Stimulated activated CD8-positive, alpha-beta memory T cell treated with anti-CD3 and anti-CD28 coated beads, Interleukin-4, amount 100 ng/mL, for 24 hours (primary cell): ENCODE data around the gene ENTREP3.

ENCODE experiments used
- DNase-seq: peaks from one replicate; pipeline ENCODE4 v3.0.0-alpha.2; 2020; ENCODE audit warnings: low read depth

ENTREP3 gene

DNA sequence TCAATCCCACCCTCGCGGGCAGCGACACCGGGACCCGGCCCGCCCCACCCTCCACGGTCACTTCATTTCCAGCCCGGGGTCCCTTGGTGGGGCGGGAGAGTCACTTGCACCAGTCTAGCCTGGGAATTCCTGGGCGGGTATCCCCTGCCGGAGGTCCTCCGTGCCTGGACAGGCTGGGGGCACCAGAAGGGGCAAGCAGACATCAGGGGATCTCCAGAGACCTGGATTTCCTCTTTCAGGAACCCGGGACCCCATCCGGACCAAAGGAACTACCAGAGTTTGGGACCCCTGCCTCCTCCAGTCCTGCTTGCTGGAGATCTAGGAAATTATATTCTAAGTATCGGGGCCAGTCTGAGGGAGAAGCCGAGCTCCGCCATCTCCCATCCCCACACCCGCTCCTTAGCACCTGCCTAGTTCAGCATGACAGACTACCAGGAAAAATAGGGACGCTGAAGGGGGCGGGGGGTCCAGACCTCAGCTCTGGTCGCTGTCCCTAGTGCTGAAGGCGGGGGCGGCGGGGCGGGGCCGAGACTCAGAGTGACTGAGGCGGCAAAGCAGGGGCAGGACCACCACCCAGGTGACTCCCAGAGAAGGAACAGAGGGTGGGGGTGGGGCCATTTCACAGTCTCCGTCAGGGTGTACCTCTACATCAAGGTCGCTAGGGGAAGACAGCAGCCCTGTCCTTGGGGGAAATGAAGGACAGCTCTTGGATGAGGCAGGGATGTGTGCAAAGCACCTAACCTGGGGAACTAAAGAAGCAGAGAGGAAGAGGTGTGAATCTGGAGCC, 22.8 kb upstream of the ENTREP3 start:
- DNase-seq, result peak; percentile 63

DNA sequence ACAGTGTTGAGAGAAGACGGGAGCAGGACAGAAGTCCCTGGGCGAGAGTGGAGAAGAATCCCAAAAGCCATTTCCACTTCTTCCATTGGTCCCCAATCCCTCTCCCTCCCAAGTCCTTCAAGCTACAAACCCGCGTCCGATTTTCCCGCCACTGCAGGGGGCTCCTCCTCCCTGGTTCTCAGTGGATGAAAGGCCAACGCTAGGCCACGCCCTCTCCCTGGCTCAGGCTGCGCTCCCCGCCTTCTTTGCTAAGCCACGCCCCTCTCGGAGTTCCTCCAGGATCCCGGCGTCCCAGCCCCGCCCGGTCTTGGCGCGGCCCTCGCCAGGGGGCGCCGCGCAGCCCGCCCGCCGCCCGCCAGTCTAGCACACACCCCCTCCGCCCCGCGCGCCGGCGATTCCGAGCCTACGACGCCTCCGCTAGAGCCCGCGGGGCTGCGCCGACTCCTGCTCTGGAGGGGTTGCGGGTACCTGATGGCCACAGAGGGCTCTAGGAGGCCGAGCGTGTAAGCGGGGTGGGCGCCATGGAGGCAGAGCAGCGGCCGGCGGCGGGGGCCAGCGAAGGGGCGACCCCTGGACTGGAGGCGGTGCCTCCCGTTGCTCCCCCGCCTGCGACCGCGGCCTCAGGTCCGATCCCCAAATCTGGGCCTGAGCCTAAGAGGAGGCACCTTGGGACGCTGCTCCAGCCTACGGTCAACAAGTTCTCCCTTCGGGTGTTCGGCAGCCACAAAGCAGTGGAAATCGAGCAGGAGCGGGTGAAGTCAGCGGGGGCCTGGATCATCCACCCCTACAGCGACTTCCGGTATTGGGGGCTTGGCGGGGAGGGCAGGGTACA, 22.0 kb upstream of the ENTREP3 start, which contains the start of gene HCN3:
Gene HCN3, plus strand, starts transcription at position 394 of the 832 bp plus-strand sequence. Its CDS starts 128 bp downstream, at position 522.
- DNase-seq, result peak; percentile 96

DNA sequence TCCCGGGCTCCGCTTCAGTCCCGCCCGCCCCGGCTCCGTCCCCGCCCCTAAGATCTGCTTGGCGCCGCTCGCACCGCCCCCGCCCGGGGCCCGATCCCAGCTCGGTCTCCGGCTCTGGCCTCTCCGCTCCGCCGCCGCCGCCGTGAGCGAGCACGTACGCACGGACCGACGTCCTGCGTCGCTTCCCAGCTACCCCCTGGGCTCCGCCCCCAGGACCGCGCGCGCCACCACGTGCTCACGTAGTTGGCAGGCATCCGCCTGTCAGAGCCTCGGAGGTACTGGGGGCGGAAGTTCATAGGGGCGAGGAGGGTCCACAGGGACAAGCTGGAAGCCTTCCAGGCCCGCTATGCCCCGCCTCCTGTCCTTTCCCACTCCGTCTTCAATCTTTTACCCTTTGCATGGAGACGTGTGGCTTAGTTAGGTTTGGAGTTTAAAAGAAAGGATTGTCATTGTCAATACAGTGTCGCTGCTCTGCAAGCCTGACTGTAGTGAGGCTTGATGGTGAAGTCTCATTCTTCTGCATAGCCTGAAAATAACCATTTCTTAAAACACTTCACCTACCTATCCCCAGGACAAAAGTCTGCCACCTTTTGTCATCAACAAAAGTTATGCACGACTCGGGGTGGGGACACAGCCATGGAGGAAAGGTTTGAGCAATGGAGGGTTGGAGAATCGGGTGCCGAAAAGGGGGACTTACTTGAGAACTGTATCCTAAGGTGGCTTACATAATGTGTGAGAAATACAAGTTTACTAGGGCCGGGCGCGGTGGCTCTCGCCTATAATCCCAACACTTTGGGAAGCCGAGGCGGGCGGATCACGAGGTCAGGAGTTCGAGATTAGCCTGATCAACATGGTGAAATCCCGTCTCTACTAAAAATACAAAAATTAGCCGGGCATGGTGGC, 18.3 kb upstream of the ENTREP3 start, which contains the start of gene CLK2:
Gene CLK2, minus strand, starts transcription at position 162 of the 903 bp plus-strand sequence. CDS start 2,527 bp downstream, outside the sequence.
- DNase-seq, result peak; percentile 97

DNA sequence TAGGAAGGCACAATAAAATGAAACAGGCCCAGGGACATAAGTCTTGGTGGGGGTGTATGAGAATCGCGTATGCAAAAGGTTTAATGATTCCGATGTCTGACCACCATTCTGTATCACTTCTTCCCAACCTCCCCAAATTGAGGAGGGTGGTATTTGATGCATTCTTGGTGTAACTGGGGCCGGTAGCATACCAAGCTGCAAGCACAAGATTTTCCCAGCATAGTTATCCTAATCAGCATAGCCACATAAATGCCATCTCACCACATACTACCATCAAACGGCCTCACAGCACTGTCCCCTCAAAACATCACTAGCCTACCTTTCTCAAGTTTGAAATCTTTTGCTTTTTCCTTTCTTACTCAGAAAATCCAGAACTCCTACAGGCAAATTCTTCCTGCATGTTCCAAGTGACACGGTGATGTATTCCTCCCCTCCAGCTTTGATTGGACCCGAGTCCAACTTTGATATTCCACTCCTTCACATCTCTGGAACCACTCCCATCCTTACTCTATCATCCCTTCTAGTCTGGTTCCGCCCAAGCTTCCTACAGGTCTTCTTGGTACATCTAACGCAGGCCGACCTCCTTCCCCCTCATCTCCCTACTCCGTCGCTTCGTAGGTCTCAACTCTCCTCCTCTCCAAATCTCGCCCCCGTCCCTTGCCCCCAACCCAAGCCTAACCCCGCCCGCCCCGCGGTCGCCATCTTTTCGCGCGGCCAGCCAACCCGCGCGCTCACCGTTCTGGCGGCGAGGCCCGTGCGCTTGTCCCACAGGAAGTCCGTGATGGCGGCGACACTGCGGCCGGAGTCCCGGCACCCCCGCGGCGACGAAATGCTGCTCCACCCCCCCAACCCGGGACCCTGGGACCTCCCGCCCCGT, 17.4 kb upstream of the ENTREP3 start:
- DNase-seq, result no peak

DNA sequence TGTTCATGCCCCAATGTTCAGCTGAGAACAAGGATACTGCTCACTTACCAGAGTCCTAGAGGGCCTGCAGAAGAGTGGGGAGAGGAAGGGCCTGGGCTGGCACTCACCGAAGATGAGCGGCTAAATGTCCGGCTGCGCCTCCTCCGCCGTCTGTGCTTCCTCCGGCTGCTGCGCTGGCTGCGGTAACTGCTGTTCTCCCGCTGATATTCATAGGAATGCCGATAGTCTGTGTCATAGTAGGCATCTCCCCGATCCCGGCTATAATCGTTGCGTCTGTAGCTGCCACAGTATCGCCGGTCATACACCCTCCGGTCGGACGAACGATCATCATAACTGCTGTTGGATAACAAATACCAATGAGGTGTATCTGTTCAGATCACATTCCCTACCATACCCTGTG, 14.1 kb upstream of the ENTREP3 start:
- DNase-seq, result no peak

DNA sequence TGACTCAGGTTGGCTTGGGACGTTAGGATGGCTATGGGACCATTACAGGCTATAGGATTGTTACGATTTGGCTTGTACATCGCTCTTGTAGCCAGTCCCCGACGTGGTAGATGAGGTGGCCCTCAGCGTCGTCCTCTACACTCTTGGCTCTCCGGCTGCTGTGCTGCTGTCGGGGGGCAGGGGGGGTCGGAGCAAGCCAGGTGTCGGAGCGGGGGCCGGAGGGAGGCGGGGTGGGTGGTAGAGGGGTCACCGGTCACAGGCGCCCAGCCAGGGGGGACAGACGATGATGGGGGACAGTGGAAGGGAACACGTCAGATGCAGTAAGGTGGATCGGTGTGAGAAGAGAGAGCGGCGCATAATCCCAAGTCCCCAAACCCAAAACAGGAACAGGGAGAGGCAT, 13.3 kb upstream of the ENTREP3 start:
- DNase-seq, result no peak

DNA sequence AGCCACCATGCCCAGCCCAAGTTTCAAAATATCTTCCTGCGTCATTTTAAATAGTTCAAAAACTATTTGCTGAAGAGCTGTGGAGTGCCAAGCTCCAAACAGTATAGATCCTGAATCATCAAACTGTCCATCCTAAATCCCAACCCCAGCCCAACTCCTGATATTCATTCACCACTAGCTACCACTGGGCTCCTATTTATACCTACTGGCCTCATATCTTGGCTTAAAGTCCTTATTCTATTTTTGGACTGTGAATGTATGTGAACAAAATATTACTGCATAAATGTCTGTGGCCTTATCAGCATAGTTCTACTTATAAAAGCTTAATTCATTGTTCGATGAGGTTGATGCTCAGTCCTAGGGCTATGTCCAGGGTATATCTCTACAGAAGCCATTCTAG, 12.1 kb upstream of the ENTREP3 start:
- no peak for DNase-seq

DNA sequence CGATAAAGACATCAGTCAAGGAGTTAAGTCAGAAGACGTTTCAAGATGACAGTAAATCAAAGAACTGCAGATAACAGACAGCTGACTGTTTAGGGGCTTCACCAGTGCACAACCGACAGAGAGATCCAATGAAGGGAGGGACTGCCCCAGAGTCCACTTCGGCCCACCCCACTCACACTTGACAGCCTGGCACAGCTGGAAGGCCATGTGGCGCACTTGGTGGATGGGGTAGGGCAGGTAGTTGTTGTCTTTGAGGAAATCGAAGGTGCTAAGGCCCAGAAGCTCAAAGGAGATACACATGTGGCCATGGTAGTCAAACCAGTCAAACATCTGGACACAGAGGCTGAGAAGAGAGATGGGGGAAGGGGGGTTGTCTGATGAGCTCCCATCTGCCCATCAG, 11.3 kb upstream of the ENTREP3 start:
- DNase-seq, result no peak

DNA sequence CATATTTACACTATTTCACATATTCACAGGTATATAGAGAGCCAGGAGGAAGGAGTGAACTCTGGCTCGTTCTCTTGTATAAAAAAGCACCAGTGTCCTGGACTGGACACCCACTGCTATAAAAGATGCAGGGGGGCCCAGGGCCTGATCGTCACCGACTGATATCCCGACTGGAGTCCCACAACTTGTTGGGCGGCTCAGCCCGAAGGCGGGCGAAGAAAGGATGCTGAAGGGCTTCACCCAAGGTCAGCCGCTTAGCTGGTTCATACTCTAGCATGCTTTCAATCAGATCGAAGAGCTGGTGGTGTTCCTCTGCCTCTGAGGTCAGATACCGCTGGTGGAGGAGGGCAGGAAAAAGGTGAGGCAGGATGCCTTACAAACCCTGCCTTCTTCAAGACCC, 7.8 kb upstream of the ENTREP3 start:
- DNase-seq, result no peak

DNA sequence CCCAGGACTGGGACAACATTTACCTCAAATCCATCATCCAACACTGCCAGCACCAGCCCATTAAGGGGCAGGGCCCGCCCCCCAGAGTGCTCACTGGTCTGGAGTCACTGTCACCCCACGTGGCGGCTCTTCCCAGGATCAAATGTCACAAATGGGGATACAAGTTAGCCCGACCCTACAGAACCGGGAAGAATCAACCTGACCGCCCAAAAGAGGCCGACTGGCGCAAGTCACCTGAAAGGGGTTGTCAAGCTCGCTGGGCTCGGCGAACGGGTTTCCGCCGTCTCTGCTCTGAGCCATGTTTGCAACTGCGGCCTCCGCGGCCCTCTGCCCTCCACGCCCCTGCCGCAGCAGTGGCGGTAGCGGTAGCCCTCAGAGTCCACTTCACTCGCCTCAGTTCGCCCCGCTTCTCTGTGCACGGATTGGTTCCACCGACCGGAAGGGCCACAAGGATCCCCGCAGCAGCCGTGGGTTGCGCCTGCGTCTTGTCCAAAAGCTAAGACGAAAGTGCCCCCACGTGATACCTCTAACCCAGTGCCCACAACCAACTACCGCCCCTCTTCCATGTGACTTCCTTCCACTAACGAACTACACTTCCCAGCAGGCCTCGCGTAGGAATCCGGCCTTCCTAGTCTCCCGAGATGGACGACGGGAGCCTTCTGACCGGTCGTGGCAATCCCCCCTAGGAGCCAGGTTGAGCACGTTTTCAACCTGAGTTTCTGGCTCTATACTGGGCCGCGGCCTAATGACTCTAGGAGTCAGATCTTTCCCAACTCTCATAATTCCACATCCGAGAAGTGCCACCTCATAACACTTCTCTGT, 6.8 kb upstream of the ENTREP3 start, which contains the start of gene SCAMP3:
Gene SCAMP3, minus strand, starts transcription at position 509 of the 822 bp plus-strand sequence. Its CDS starts 209 bp downstream, at position 300.
- DNase-seq, result peak; percentile 82

DNA sequence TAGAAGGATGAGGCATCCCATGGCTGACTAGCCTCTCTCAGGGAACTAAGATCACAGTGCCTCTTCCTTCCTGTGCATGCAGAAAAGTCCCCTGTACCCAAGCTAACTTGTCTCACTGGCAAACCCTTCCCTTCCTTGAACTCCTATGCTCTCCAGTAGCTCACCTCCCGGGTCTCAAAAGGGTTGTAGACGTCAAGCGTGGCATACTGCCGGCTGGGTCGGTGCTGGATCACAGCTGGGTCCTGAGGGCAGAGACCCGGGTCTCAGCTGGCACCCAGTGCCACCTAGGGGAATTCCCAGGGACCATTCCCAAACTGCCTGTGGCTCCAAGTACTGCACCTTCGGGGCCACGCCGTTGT, 6.2 kb upstream of the ENTREP3 start:
- DNase-seq, result no peak

DNA sequence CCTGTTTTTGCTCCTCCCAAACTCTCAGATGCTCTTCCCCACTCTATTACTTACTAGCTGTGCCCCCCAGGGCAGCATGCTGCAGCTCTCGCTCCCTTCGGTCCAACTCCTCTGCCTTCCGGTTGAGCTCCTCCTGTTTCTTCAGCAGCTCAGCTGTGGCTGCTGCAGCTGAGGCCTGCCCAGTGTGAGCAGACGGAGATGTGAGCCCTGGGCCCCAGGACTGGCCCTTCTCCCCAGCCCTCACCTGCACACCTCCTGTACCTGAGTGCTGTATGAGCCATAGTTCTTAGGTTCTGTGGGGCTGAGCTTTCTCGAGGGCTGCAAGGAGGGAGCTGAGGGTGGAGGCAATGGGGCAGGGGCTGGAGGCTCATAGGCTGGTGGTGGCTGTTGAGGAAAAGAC, 5.0 kb upstream of the ENTREP3 start:
- no peak for DNase-seq

DNA sequence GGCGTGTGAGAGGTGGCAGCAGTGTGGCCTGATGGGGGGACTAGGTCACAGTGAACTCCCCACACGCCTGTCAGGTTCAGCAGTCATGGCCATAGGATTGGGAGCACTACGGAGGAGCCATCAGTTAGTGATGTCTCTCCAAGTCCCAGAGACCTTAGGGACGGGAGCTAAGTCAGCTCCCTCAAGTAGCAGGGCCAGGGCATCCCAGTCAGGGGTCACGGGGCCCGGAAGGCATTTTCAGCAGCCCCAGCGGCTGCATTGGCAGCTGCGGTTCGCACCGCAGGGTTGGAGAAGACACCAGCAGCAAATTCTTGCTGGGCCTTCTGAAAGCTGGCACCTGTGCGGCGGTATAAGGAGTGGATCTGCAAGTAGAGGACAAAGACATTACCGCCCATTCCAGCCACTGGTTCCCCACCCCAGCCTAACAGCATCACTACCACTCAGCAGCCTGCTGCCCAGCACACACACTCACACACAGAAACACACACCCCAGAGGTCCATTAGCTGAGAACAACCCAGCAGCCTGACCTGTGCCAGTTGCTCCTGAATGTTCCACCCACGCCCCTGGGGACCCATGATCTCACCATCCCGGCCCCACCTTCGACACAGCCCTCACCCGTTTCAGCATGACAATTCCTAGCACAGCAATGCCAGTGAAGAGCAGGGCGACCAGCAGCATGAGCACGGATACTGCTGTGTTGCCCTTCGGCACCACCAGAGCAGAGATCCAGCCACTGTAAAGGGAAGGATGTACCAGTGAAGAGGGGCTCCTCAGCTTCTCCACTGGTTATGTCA, 972 bp upstream of the ENTREP3 start:
- no peak for DNase-seq

DNA sequence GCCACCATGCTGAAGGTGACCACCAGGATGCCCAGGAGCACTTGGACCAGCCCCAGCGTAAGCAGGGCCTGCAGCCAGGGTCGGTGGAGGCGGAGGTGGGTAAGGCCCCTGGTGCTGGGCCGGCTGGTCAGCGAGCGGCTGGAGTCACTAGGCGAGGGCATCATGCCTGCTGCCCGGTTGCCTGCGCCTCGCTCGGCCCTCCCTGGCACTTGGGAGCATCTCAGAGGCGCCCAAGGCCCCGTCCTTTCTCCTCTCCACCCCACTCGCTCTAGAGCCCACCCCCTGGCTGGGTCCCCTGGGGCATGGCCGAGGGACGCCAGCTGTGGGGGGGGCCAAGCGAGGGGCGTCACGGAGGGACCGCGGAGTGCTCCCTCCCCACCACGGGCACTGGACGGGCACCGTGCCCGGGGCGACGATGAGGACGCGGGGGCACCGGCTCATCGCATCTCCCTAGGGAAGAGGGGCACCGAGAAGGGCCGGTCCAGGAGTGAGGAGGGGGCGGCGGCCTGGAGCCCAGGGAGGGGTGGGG, 505 bp downstream of the ENTREP3 start:
- DNase-seq, result no peak

DNA sequence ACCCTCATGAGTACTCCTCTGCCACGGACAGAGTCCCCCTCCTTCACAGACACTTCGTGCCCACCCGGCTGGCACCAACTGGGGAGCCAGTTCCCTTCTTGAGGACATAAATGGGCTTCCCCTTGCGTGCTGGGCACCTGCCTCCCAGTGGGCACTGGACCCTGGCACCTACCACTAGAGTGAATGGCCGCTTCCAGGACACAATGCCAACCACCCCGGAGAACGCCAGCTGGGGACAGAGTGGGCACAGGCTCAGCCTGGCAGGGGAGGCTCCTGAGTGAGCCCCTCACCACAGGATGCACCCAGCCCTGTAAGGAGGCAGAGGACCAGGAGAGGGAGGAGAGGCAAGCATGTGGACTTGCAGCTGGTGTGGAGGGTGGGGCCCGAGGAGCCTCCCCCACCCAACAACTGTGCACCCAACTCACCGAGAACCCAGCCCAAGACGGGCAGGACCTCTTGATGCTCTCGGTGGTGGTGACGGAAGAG, 1.0 kb downstream of the ENTREP3 start:
- DNase-seq, result no peak

DNA sequence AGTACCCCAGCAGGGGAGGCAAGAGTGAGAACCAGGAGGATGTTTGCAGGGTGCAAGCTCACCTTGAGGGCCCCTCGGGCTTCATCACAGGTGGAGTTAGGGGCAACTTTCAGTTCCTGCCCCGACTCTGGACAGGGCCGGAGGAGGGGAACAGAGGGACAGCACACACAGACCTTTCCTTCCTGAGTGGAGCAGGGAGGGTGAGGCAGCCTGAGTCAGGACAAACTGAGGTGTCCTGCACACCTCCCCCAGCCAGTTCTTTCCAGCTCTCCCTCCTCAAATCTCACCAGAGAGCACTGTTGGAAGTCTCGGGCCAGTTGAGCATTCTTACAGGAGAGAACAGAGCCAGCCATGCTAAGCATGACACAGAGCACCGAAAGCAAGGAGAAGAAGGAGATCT, 1.5 kb downstream of the ENTREP3 start:
- no peak for DNase-seq

DNA sequence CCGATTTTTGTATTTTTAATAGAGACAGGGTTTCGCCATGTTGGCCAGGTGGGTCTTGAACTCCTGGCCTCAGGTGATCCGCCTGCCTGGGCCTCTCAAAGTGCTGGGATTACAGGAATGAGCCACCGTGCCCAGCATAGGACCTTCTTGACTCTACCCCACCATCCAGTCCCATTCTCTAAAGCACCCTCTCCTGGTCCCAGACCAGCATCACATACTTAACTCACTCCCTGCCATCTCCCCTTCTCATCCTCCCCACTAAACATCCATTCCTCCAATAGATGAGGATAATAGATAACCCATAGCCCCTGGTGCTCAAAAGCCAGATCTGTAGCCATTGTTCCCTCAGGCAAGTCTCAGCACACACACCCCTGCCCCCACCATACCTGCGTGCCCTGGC, 2.1 kb downstream of the ENTREP3 start:
- DNase-seq, result no peak

DNA sequence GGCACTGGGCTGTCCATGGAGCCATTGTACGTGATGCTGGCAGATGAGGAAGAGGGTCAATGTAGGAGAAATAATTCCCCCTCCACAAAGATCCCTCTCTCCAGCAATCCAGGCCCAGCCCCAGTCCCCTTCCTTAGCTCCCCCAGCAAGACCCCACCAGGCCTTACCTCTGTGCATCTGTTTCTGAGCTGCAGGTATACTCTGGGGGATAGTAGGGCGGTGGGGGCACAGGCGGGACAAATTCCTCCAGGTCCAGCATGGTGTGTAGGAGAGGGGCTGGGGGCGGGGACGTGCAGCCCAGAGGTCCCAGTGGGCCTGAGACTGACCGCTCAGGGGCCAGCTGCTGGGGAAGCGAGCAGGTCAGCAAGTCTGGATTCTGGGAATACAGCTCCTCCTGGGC, 3.7 kb downstream of the ENTREP3 start:
- no peak for DNase-seq
